Measurements from ENCODE around the gene EAPP.
A peak's percentile ranks its signal among the peaks of the same experiment; 100 is the strongest.
"Not testable (repeated sequence)": the region's sequence is repeated elsewhere in the genome, so short reads cannot be mapped to it uniquely, and the experiment has no call there.

The EAPP gene

DNA sequence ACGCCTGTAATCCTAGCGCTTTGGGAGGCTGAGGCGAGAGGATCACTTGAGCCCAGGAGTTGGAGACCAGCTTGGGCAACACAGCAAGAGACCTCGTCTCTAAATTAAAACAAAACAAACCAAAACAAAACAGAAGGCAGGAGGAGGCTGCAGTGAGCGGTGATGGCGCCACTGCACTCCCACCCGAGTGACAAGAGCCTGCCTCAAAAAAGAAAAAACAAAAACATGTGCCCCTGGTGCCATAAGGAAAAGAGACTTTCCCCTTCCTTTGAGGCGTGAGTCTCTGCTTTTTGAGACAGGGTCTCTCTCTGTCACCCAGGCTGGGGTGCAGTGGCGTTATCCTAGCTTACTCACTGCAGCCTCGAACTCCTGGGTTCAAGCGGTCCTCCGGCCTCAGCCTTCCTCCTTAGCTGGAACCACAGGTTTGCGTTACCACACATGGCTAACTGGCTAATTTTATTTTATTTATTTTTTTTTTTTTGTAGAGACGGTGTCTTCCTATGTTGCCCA, 9.0 kb upstream of the EAPP start:
- Histone ChIP-seq H3K4me1 (ENCODE audit: control insufficient read depth, insufficient read depth, low read length) (no peaks in the 10 kb centered on the region), H3K4me3 (ENCODE audit: low read depth, low read length) (no peak overlapping the region), H3K9me3 (ENCODE audit: control insufficient read depth, insufficient read depth, low read depth, low read length) (no peaks in the 10 kb centered on the region), H3K36me3 (ENCODE audit: control insufficient read depth in 2 of 2, insufficient read depth in 1 of 2, low read length in 2 of 2) (no peaks in the 10 kb centered on the region), H3K27ac (ENCODE audit: extremely low read depth, low read depth, low read length) (no peak overlapping the region)
- TF ChIP-seq ZNF776 (tag by site-specific recombination; IDR thresholded peaks at IDR 0.05; ENCODE audit: borderline replicate concordance) = no peak
- TF ChIP-seq, protein P1, sequence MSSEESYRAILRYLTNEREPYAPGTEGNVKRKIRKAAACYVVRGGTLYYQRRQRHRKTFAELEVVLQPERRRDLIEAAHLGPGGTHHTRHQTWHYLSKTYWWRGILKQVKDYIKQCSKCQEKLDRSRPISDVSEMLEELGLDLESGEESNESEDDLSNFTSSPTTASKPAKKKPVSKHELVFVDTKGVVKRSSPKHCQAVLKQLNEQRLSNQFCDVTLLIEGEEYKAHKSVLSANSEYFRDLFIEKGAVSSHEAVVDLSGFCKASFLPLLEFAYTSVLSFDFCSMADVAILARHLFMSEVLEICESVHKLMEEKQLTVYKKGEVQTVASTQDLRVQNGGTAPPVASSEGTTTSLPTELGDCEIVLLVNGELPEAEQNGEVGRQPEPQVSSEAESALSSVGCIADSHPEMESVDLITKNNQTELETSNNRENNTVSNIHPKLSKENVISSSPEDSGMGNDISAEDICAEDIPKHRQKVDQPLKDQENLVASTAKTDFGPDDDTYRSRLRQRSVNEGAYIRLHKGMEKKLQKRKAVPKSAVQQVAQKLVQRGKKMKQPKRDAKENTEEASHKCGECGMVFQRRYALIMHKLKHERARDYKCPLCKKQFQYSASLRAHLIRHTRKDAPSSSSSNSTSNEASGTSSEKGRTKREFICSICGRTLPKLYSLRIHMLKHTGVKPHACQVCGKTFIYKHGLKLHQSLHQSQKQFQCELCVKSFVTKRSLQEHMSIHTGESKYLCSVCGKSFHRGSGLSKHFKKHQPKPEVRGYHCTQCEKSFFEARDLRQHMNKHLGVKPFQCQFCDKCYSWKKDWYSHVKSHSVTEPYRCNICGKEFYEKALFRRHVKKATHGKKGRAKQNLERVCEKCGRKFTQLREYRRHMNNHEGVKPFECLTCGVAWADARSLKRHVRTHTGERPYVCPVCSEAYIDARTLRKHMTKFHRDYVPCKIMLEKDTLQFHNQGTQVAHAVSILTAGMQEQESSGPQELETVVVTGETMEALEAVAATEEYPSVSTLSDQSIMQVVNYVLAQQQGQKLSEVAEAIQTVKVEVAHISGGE (tag by site-specific recombination; conservative IDR thresholded peaks at IDR 0.05; ENCODE audit: low read depth) = no peak
- TF ChIP-seq, protein P2, sequence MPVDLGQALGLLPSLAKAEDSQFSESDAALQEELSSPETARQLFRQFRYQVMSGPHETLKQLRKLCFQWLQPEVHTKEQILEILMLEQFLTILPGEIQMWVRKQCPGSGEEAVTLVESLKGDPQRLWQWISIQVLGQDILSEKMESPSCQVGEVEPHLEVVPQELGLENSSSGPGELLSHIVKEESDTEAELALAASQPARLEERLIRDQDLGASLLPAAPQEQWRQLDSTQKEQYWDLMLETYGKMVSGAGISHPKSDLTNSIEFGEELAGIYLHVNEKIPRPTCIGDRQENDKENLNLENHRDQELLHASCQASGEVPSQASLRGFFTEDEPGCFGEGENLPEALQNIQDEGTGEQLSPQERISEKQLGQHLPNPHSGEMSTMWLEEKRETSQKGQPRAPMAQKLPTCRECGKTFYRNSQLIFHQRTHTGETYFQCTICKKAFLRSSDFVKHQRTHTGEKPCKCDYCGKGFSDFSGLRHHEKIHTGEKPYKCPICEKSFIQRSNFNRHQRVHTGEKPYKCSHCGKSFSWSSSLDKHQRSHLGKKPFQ (tag by site-specific recombination; IDR thresholded peaks at IDR 0.05) = no peak
- TF ChIP-seq WT1 (tag by site-specific recombination; IDR thresholded peaks at IDR 0.05) = peak; percentile 51; the same call in 1 of the 2 replicates
- no peak for TF ChIP-seq ZFHX2 (tag by site-specific recombination; conservative IDR thresholded peaks at IDR 0.05)
- TF ChIP-seq ZNF155 (tag by site-specific recombination; IDR thresholded peaks at IDR 0.05) = no peak
- TF ChIP-seq ZNF830 (tag by site-specific recombination; IDR thresholded peaks at IDR 0.05; ENCODE audit: low read depth) = no peak
- TF ChIP-seq HOXA7 (CRISPR knock-in tag; IDR thresholded peaks at IDR 0.05; ENCODE audit: borderline replicate concordance) = no peak
- no peak for TF ChIP-seq HOXD13 (CRISPR knock-in tag; IDR thresholded peaks at IDR 0.05; ENCODE audit: borderline replicate concordance)
- ChIA-PET CTCF (no interaction called here), POLR2A (interaction anchor here (0.8 kb wide), 1 partner anchor 220 kb away, joined by 7 read pairs; no protein-coding TSS in a partner anchor)

DNA sequence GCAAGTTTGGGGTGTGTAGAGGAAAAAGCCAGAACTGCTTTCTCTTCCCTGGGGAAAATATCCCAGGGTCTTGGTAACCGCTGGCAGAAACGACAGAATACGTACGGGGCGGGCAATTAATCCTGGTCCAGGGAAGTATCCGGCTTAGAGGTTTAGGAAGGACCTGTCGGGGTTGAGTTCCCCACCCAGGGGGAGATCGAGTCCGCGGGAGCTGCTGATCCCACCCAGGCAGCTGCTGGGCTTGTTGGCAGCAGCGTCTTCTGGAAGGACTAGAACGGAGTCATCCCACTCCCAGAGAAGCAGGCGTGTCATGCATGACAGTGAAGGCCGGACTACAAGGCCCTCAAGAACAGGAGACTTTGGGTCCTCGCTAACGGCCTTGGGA, 7.6 kb upstream of the EAPP start:
- H3K27ac ChIP-seq (ENCODE audit: extremely low read depth, low read depth, low read length); CTCF ChIA-PET; H3K4me3 ChIP-seq (ENCODE audit: low read depth, low read length); H3K4me1 ChIP-seq (ENCODE audit: control insufficient read depth, insufficient read depth, low read length); H3K9me3 ChIP-seq (ENCODE audit: control insufficient read depth, insufficient read depth, low read depth, low read length); H3K36me3 ChIP-seq (ENCODE audit: control insufficient read depth in 2 of 2, insufficient read depth in 1 of 2, low read length in 2 of 2); POLR2A ChIA-PET: not testable (repeated sequence)

DNA sequence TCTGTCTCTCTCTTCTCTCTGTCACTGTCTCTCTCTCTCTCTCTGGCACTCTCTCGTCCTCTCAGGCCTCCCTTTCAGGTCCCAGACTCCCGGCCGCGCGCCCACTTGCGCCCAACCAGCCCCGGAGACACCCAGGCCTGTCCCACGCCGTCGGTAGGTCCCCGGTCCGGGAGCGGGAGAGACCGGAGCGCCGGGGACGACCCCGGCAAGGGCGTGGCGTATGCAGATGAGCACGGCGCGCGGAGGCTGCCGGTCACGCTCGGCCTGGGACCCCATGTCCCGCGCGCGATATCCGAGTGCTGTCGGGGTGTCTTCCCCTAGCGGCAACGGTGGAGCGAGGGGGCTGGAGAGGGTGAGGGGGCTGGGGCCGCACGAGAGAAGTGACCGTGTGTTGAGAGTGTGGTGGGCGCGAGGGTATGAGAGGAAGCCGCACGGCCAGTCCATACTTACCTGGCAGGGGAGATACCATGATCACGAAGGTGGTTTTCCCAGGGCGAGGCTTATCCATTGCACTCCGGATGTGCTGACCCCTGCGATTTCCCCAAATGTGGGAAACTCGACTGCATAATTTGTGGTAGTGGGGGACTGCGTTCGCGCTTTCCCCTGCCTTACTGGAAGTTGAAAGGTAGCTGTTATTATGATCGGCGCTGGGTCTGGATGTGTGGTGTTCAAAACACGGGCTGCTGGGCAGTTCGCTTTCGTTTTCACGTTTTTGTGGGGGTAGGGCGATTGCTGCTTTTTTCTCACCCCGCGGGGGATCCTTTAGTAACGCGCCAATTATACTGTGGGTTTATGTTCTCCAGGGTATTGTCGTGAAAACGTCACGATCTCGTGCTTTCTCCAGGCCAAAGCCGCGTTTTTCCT, 7.0 kb upstream of the EAPP start:
- H3K4me3 ChIP-seq (ENCODE audit: low read depth, low read length); H3K4me1 ChIP-seq (ENCODE audit: control insufficient read depth, insufficient read depth, low read length); H3K36me3 ChIP-seq (ENCODE audit: control insufficient read depth in 2 of 2, insufficient read depth in 1 of 2, low read length in 2 of 2); POLR2A ChIA-PET; H3K27ac ChIP-seq (ENCODE audit: extremely low read depth, low read depth, low read length); CTCF ChIA-PET; H3K9me3 ChIP-seq (ENCODE audit: control insufficient read depth, insufficient read depth, low read depth, low read length): not testable (repeated sequence)

DNA sequence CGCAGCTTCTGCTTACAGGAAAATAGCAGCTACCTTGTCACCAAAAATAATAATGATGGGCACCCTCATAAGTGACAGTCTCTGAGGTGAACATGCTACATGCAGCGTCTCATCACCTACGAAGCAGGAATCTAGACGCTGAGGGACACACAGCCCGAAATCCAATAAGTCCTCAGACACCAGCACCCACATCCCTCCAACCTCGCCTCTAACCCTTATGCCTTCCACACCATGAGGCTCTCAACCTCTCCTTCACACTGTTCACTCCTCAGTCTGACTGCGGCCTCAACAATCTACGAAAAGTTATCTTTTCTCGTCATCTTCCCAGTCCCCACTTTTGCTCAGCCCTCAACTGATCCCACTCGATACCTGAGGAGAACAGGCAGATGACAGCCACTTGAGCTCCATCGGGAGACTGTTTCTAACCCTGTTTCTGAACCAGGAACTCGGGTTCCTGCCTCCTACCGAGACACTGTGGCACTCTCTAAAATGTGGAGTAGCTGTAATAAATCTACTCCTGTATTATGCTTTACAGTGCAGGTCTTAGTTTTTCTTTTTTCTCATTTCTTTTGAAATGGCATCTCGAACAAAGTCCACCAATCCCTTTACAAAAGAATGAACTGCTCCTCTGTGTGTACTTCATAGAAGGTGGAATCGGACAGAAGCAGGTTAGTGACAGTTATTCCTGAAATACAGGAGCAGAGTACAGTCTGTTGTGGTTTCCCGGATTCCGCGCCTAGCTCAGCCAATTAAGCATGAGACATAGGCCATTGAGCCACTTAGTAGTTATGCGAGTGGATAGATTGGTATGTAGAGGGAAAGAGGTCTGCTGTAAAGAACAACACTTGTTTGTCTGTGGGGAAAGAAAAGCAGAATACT, 919 bp upstream of the EAPP start:
- H3K4me3 ChIP-seq (ENCODE audit: low read depth, low read length); H3K9me3 ChIP-seq (ENCODE audit: control insufficient read depth, insufficient read depth, low read depth, low read length); H3K4me1 ChIP-seq (ENCODE audit: control insufficient read depth, insufficient read depth, low read length); CTCF ChIA-PET; POLR2A ChIA-PET: not testable (repeated sequence)
- Histone ChIP-seq H3K27ac (ENCODE audit: extremely low read depth, low read depth, low read length) (peak overlapping the region; percentile 21; the same call in 1 of the 2 replicates), H3K36me3 (ENCODE audit: control insufficient read depth in 2 of 2, insufficient read depth in 1 of 2, low read length in 2 of 2) (peaks cover 11 to 13% of the 10 kb centered on the region in 2 experiments; a peak in 2 of 3 replicates)
- 0 out of 2 replicates have a peak, but pooled peaks have one; percentile 11 for TF ChIP-seq ZNF2 (tag by site-specific recombination; IDR thresholded peaks at IDR 0.05)

All from HEK293 (cell line).